Vagina (tissue), 2 donors: ENCODE data around the gene LRRC72.

ENCODE experiments used
- CTCF ChIP-seq, 3 experiments: fragments of 450-650 bp in 2 of 3; fragments of 200-600 bp in 1 of 3; sonication (generic) in 1 of 3; IDR thresholded peaks; one replicate each; pipeline ENCODE4 v1.5.1; 2017 to 2019; ENCODE audit warnings: antibody characterized with exemption in 3 of 3, mild to moderate bottlenecking in 2 of 3, moderate library complexity in 2 of 3
- POLR2A ChIP-seq, 2 donors: fragments of 450-650 bp; IDR thresholded peaks; one replicate each; pipeline ENCODE4 v1.6.1; 2017; ENCODE audit warnings: antibody characterized with exemption in 2 of 2, mild to moderate bottlenecking in 2 of 2, moderate library complexity in 2 of 2
- POLR2AphosphoS5 ChIP-seq, 2 donors: sonication (generic); formaldehyde crosslinking; IDR thresholded peaks; one replicate each; pipeline ENCODE4 v1.9.0; 2017; ENCODE audit warnings: antibody characterized with exemption in 2 of 2, mild to moderate bottlenecking in 2 of 2, low read depth in 1 of 2; ENCODE audit not compliant: insufficient read depth in 1 of 2

GRCh38 chr7:16532272-16532671, 5.6 kb downstream of the LRRC72 start:
- TF ChIP-seq CTCF (IDR thresholded peaks at IDR 0.05) (no peak), POLR2AphosphoS5 (IDR thresholded peaks at IDR 0.05; ENCODE audit: insufficient read depth in 1 of 2, low read depth in 1 of 2) (no peak), POLR2A (IDR thresholded peaks at IDR 0.05) (no peak)
